ENCODE results near the gene AGAP1.
A peak's percentile ranks its signal among the peaks of the same experiment; 100 is the strongest.

AGAP1 gene

DNA sequence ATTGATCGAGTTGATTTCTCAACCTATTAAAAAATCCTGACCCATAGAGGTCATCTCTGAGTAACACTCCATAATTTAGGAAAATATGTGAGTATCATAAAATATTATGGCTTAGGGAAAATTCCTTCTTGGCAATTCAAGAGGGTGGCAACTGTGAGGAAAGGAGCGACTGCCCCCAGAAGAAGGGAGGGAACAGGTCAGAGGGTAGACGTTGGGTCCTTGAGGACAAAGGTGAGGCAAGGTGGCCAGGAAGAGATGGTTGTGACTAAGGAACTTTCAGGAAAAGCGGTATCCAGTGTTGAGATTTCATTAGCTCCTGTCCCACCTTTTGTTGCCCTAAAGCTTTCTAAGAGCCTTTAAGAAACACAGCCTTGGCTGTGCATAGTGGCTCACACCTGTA, 10.5 kb upstream of the AGAP1 start:
- no peak overlapping the region for H3K4me2 ChIP-seq

DNA sequence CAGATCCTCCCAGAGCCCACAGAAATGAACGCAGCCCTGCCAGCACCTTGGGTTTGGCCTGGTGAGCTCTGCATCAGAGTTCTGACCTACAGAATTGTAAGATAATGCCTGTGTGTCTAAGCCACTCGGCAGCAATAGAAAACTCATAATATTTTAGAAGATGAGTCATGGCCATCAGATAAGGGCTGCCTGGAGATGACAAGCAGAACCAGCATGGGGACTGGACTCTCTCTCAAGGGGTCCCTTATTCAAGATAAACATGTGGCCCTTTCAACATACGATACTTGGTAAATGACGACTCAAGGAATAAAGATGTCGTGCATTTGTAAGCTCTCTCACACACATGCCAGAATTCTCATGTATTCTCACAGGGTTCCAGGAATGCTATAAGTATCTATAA, 8.5 kb upstream of the AGAP1 start:
- Histone ChIP-seq H3K4me3 (no peak overlapping the region), H3K9me3 (no peaks in the 10 kb centered on the region; the same call in 1 of the 2 replicates), H3K9ac (no peak overlapping the region), H3K4me2 (no peak overlapping the region), H3K27ac (no peak overlapping the region), H3K27me3 (no peaks in the 10 kb centered on the region), H3K36me3 (no peaks in the 10 kb centered on the region), H4K20me1 (no peaks in the 10 kb centered on the region), H3K4me1 (no peaks in the 10 kb centered on the region)
- no peak for TF ChIP-seq Cebpa-rat (IDR thresholded peaks at IDR 0.05)

More for the DNA sequence above, 10.5 kb upstream of the AGAP1 start:
- Histone ChIP-seq H4K20me1 (no peaks in the 10 kb centered on the region), H3K4me3 (no peak overlapping the region), H3K27ac (no peak overlapping the region), H3K9me3 (no peaks in the 10 kb centered on the region), H3K27me3 (no peaks in the 10 kb centered on the region), H3K4me1 (no peaks in the 10 kb centered on the region), H3K9ac (no peak overlapping the region), H3K36me3 (no peaks in the 10 kb centered on the region)
- no peak for TF ChIP-seq Cebpa-rat (IDR thresholded peaks at IDR 0.05)

GRCh38 chr2:235486729-235487128, 7.1 kb upstream of the AGAP1 start:
- Histone ChIP-seq H3K27me3 (no peaks in the 10 kb centered on the region), H3K4me1 (no peaks in the 10 kb centered on the region), H3K4me3 (no peak overlapping the region), H3K9ac (no peak overlapping the region), H3K9me3 (no peaks in the 10 kb centered on the region; the same call in 1 of the 2 replicates), H3K27ac (no peak overlapping the region), H4K20me1 (no peaks in the 10 kb centered on the region), H3K4me2 (no peak overlapping the region), H3K36me3 (no peaks in the 10 kb centered on the region)
- no peak for TF ChIP-seq Cebpa-rat (IDR thresholded peaks at IDR 0.05)

GRCh38 chr2:235489897-235490296, 3.9 kb upstream of the AGAP1 start:
- no peak for TF ChIP-seq Cebpa-rat (IDR thresholded peaks at IDR 0.05)

DNA sequence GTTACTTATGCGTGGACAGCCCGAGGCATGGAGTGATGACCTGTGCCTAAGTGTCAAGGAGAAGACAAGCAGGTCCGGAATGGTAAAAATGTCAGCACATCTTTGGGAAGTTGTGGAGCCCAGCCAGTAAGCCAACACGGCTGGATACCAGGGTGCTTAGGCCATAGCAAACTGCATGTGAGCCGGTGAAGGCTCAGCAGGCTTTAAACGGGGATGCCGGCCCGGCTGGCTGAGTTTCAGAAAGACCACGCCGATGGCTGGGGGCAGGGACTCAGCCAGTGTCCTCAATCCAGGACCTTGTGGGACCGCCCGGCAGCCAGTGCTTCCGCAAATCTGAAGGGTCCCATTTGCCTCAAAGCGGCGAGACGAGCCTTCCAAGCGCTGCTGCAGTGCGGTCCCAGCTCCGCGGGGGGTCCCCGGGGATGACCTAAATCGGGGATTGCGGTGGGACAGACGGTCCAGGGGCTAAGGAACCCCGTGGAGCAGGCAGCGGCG, 946 bp upstream of the AGAP1 start:
- no peaks in the 10 kb centered on the region; the same call in 1 of the 2 replicates for H3K9me3 ChIP-seq
- TF ChIP-seq Cebpa-rat (IDR thresholded peaks at IDR 0.05), result no peak
- peak overlapping the region; percentile 83 for H3K9ac ChIP-seq
- H3K36me3 ChIP-seq, result no peaks in the 10 kb centered on the region
- H3K4me2 ChIP-seq, result peak overlapping the region; percentile 100
- peak overlapping the region; percentile 71 for H3K27ac ChIP-seq
- peaks cover 43% of the 10 kb centered on the region for H3K4me1 ChIP-seq
- peaks cover 33% of the 10 kb centered on the region for H4K20me1 ChIP-seq
- peak overlapping the region; percentile 90 for H3K4me3 ChIP-seq
- no peaks in the 10 kb centered on the region for H3K27me3 ChIP-seq

More at GRCh38 chr2:235489897-235490296, 3.9 kb upstream of the AGAP1 start:
- H3K36me3 ChIP-seq, result no peaks in the 10 kb centered on the region
- no peak overlapping the region for H3K4me3 ChIP-seq
- H4K20me1 ChIP-seq, result peaks cover 3% of the 10 kb centered on the region
- H3K9me3 ChIP-seq, result no peaks in the 10 kb centered on the region; the same call in 1 of the 2 replicates
- H3K4me2 ChIP-seq, result no peak overlapping the region
- no peak overlapping the region for H3K9ac ChIP-seq
- H3K27me3 ChIP-seq, result no peaks in the 10 kb centered on the region
- peaks cover 14% of the 10 kb centered on the region for H3K4me1 ChIP-seq
- no peak overlapping the region for H3K27ac ChIP-seq

DNA sequence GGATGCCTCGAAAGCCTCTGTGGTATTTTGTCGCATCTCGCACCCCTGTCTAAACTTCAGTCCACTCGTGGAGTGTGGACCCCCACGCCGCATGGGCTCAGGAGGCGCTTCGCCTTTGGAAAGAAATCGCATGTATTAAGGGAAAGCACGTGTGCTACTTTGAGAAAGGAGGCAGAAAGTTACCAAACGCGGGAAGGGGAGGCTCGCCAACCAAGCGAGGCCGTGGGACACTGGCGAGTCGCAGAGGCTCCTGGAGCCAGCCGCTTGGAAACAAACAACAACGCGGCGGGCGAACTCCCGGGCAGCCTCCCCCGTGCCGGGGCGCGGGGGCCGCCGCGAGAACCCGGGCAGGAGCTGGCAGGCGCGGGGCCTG, 455 bp upstream of the AGAP1 start:
- Histone ChIP-seq H3K4me3 (peak overlapping the region; percentile 90), H3K9ac (peak overlapping the region; percentile 83), H3K27me3 (no peaks in the 10 kb centered on the region), H3K36me3 (peaks cover 1% of the 10 kb centered on the region; the same call in 1 of the 2 replicates), H3K9me3 (no peaks in the 10 kb centered on the region; the same call in 1 of the 2 replicates), H4K20me1 (peaks cover 38% of the 10 kb centered on the region), H3K4me2 (peak overlapping the region; percentile 100), H3K27ac (peak overlapping the region; percentile 71), H3K4me1 (peaks cover 46% of the 10 kb centered on the region)
- no peak for TF ChIP-seq Cebpa-rat (IDR thresholded peaks at IDR 0.05)

DNA sequence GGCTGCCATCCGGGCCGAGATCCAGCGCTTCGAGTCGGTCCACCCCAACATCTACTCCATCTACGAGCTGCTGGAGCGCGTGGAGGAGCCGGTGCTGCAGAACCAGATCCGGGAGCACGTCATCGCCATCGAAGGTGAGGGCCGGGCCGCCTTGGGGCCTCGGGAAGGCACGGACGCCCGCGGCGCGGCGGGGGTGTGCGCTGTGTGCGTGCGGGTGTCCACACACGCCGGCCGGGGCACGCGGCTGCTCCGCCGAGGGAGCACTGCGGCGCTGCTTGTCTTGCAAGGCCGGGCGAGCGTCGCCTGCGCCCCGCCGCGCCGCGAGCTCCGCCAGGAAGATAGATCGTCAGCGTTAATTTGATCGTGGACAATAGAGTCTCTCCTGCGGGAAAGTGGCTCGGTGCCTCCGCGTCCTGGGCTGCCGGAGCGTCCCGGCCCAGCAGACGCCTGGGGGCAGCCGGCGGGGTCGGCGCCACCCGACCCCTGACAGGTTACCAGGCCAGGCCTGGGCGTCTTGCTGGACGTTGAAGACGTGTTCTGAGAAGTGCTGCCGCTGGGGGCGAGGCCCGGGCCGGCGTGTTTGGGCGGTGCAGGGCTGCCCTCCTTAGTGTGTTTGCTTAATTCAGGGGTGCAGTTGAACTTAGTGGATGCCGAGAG, 1.0 kb downstream of the AGAP1 start:
- Histone ChIP-seq H3K9me3 (no peaks in the 10 kb centered on the region; the same call in 1 of the 2 replicates), H3K27me3 (no peaks in the 10 kb centered on the region), H3K27ac (peak overlapping the region; percentile 75), H3K9ac (peak overlapping the region; percentile 83), H3K36me3 (peaks cover 8% of the 10 kb centered on the region; the same call in 1 of the 2 replicates), H4K20me1 (peaks cover 52% of the 10 kb centered on the region), H3K4me3 (peak overlapping the region; percentile 90), H3K4me2 (peak overlapping the region; percentile 100), H3K4me1 (peaks cover 60% of the 10 kb centered on the region)
- TF ChIP-seq Cebpa-rat (IDR thresholded peaks at IDR 0.05), result no peak

DNA sequence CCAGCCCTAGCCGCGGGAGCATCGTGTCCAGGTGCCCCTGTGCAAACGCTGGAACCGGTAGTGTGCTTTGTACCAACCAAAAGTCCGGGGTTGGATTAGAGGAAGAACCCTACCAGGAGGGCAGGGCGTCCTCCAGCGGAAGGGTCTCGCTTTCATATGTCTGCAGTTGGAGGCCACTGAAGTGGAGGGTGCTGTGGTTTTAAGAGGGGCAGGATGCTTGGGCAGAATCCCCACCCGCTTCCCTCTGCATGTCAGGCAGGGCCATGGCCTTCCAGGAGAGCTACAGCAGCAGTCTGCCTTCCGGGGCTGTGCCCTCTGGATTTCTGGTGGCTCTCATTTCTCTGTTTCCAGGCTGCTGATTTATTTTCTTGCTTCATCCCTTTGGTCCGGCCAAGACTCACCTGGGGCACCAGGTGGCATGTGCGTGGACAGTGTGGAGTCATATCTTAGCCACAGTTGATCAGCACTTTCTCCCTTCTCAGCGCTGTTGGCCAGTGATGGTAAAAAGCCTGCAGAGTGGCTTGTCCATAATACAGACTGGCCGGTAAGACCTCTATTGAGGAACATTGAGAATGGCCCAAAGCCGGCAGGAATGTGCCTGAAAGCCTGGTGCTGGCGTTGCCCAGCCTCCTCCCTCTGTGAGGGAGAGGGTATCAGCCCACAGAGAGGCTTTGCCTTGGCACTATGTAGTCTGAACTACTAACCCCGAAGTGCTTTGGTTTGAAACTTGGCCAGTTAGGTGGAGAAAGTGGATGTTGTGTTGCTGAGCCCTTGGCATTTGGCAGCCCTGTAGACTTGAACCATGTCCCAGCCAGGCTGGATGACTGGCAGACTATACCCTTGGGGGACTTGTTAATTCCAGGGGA, 1.8 kb downstream of the AGAP1 start:
- TF ChIP-seq Cebpa-rat (IDR thresholded peaks at IDR 0.05), result no peak
- H3K4me1 ChIP-seq, result peaks cover 68% of the 10 kb centered on the region
- H3K4me2 ChIP-seq, result peak overlapping the region; percentile 100
- peaks cover 60% of the 10 kb centered on the region for H4K20me1 ChIP-seq
- H3K36me3 ChIP-seq, result peaks cover 8% of the 10 kb centered on the region; the same call in 1 of the 2 replicates
- H3K27ac ChIP-seq, result peak overlapping the region; percentile 75; the same call in 1 of the 2 replicates
- H3K27me3 ChIP-seq, result no peaks in the 10 kb centered on the region
- H3K4me3 ChIP-seq, result peak overlapping the region; percentile 90
- no peaks in the 10 kb centered on the region for H3K9me3 ChIP-seq
- H3K9ac ChIP-seq, result peak overlapping the region; percentile 83

- Histone ChIP-seq H3K4me1 (peaks cover 74% of the 10 kb centered on the region), H3K9me3 (no peaks in the 10 kb centered on the region), H3K9ac (peak overlapping the region; percentile 83; the same call in 1 of the 2 replicates), H3K4me3 (peak overlapping the region; percentile 90), H3K4me2 (peak overlapping the region; percentile 100), H3K27ac (no peak overlapping the region), H4K20me1 (peaks cover 66% of the 10 kb centered on the region), H3K27me3 (no peaks in the 10 kb centered on the region), H3K36me3 (peaks cover 8% of the 10 kb centered on the region; the same call in 1 of the 2 replicates)
- no peak for TF ChIP-seq Cebpa-rat (IDR thresholded peaks at IDR 0.05)
Measured at GRCh38 chr2:235496239-235496621, 2.4 kb downstream of the AGAP1 start.
